G401 (cell line): ENCODE results near the gene UCP3. TPM values are rescaled to one million over a fixed set of nuclear protein-coding genes. Genes with fewer than 3 reads are reported as not detected.

Experiments
- DNase-seq: peaks from one replicate; pipeline ENCODE4 v3.0.0-alpha.2; 2015; ENCODE audit warnings: low spot score
- in situ Hi-C: cut with HindIII; loops from 2 replicates; pipeline ENCODE4 v1.10.0; 2016; ENCODE audit warnings: low sequenced_read_pairs, mixed read lengths
- total RNA-seq: library from RNA; depleted of rRNA; stranded (reverse); fragments of >200 nt; shearing (Covaris generic); gene quantifications from 2 replicates; pipeline ENCODE4 v1.2.3, GENCODE V29; 2014

UCP3 gene
- total RNA-seq, 1 experiment from 2014 or later: 0.17 TPM

GRCh38 chr11:74019104-74019738, 10.3 kb upstream of the UCP3 start:
- no peak for DNase-seq
- in situ Hi-C loops: no loop called here

DNA sequence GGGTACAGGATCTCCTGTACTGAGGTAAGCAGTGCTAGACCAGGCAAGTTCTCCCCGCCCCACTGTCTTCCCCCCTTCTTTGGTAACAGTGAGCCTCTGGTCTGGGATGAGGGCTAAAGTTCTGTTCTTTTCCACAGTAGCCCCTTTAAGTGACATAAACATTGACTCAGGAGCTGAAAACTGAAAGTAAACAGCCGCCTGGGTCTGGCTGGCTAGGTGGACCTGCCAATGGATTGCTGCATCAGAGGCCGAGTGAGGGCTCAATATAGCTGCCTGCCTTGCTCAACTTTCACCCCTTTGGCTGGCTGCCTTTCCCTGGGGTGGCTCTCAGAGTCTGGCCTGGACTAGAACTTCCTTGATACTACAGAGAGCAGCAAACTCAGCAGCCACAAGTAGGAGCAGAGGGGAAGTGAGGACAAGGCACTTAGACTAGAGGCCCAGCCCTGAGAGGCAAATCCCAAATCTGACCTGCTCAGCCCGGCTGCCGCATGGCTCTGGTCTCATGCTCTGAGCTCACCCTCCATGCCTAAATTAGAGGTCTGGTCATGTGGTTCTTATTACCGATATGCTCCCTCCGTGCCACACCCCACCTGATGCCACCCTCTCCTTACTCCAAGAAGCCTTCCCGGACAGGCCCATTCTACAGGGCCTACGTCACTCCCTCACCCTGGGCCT, 9.6 kb upstream of the UCP3 start:
- DNase-seq: peak; percentile 17
- in situ Hi-C loops: no loop called here

GRCh38 chr11:74017631-74018030, 8.7 kb upstream of the UCP3 start:
- DNase-seq: no peak
- in situ Hi-C loops: no loop called here

GRCh38 chr11:74015919-74016684, 7.2 kb upstream of the UCP3 start:
- DNase-seq: no peak
- in situ Hi-C loops: no loop called here

GRCh38 chr11:74014880-74015279, 6.0 kb upstream of the UCP3 start:
- in situ Hi-C loops: no loop called here
- DNase-seq: no peak

DNA sequence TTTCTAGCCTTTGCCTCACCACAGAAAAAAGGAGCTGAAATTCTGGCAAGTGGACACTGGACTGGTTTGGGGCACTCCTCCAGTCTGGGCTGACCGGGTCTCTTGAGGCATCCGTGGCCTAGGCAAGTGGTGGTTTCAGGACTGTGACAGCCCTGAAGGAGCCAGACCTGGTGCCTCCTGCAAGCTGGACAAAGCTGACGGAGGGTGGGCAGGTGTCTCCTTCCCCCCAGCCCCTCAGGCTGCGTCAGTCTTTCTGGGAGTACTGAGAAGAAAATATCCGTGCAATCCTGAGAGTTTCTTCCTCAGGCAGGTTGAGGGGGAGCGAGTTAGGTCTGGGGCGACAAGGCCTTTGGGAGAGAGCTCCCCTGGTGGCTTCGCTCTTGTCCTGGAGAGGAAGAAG, 4.3 kb upstream of the UCP3 start:
- in situ Hi-C loops: no loop called here
- no peak for DNase-seq

GRCh38 chr11:74012074-74012809, 3.4 kb upstream of the UCP3 start:
- in situ Hi-C loops: no loop called here
- no peak for DNase-seq

DNA sequence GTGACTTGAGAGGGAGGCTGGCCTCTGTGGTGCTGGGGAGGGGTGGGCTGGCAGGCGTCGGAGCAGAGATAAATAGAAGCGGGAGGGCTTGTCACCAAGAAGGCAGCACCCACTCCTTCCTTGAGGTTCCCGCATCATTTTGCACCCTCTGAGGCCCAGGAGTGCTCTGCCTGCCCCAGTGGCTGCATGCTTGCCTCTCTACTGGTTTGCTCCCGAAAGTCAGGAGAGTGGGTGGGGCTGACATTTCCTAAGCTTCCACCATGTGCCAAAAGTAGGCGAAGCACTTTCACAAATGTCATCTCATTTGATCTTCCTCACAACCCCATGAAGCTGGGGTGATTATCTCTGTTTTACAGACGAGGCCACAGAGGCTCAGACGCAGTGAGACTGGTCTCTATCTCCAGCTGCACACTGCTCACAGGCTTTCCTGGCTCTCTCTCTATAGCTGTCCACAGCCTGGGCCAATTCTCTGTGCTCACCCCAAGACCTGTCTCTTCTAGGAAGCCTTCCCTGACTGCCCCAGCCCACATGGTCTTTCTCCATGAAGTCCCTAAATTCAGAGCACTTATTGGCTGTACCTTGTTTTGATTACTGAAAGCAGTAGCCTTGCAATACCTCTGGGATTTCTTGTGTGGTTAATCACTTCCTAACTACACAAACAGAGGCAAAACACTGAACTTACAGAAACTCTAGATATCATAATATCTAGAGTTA, 2.6 kb upstream of the UCP3 start:
- DNase-seq: no peak
- in situ Hi-C loops: no loop called here

DNA sequence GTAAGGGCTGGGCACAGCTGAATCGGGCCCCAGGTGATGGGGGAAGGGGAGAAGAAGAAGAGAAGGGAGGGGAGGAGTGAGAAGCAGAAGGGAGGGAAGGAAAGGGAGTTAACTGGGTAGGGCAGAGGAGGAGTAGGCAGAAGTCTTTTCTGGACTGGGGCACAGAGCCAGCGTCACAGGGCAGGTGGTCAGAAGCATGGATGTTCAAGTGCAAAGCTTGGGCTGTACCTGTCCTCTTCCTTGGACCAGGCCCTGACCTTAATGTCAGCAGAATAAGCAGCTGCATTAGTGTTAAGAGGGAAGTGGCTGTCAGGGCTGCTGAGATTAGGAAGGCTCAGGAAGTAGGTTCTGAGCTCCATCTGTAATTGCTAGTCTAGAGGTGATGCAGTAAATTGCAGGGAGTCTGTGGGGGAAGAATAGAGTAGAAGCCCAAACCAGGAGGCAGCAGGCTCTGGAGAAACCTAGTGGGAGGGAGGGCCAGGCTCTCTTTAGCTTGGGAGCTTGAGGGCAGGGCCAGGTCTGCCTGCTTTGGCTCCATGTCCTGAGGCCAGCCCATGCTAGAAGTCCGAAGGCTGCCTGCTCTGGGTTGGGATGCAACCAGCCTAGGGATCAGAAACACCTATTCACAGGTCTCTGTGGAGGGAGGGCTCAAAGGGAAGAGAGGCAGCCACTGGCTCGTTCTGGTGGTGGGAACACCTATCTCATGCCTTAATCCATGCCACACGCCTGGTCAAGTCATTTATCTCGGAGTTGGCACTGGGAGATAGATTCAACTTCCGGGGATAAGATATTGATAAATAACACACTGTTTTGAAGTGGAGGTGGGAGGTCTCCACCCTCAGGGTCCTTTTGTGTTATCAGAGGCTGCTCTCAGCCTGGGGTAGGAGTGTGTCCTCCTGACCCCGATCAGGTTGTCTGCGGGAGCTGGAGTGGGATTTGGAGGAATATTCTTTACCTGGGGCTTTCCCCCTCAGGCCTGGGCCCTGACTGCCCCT, 1.7 kb upstream of the UCP3 start:
- no peak for DNase-seq
- in situ Hi-C loops: no loop called here

- DNase-seq: no peak
- in situ Hi-C loops: no loop called here
These were observed 905 bp upstream of the UCP3 start for GRCh38 chr11:74009675-74010305.

- in situ Hi-C loops: no loop called here
- DNase-seq: no peak
These were observed 304 bp upstream of the UCP3 start for GRCh38 chr11:74009230-74009547.

DNA sequence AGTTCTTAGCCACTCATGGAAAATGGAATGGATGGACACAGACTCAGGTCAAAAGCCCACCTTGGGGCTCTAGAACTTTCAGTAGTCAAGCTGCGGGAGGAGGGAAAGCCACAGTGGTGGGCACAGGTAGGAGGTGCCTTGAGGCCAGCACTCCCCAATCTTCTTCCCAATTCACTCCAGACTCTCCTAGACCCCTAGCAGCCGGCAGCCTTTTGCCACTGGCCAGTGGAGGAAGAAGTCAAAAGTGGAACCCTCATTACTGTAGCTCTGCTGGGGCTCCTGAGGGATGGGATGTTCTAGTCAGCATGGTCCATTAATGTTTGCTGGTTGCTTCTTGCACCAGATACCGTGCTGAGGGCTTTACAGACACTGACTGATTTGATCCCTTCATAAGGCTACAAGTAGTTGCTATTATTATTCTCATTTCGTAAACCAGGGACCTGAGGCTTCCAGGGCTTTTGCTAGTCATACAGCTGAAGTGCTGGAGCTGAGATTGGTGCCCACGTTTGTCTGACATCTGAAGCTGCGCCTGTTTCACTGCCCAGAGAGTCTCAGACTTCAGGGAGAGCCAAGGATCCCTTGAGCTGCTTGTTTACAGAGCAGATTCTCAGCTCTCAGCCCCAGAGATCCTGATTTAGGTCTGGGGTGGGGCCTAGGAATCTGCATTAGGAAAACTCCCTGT, 1.1 kb downstream of the UCP3 start:
- DNase-seq: no peak
- in situ Hi-C loops: no loop called here

- DNase-seq: no peak
- in situ Hi-C loops: no loop called here
These were observed 2.1 kb downstream of the UCP3 start for GRCh38 chr11:74006743-74007304.

DNA sequence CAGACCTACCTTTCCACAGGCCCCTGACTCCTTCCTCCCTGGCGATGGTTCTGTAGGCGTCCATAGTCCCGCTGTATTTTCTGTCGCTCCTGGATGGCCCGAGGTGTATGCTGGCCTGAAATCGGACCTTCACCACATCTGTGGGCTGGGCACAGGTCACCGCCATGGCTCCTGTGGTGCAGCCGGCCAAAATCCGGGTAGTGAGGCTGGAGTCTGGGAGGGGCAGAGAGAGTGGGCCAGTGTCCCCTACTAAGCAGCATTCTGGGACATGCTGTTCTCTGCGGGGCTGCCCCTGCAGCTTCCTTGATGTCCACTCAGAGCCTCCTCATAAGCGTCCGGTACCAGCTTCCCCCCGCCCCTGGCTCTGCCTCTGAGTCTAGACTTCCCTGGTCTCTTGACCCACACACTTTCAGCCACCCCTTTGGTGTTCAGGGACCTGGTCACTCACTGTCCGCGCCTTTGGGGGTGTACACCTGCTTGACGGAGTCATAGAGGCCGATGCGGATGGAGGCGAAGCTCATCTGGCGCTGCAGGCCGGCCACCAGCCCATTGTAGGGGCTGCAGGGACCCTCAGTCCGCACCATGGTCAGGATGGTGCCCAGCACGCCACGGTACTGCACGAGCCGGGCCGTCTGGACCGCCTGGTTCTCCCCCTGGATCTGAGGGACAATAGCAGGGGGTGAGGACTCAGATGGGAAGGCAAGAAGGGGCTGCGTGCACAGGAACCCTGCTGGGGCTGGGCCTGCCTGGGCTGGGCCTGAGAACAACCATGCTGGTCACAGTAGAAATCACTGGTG, 3.0 kb downstream of the UCP3 start:
- in situ Hi-C loops: no loop called here

DNA sequence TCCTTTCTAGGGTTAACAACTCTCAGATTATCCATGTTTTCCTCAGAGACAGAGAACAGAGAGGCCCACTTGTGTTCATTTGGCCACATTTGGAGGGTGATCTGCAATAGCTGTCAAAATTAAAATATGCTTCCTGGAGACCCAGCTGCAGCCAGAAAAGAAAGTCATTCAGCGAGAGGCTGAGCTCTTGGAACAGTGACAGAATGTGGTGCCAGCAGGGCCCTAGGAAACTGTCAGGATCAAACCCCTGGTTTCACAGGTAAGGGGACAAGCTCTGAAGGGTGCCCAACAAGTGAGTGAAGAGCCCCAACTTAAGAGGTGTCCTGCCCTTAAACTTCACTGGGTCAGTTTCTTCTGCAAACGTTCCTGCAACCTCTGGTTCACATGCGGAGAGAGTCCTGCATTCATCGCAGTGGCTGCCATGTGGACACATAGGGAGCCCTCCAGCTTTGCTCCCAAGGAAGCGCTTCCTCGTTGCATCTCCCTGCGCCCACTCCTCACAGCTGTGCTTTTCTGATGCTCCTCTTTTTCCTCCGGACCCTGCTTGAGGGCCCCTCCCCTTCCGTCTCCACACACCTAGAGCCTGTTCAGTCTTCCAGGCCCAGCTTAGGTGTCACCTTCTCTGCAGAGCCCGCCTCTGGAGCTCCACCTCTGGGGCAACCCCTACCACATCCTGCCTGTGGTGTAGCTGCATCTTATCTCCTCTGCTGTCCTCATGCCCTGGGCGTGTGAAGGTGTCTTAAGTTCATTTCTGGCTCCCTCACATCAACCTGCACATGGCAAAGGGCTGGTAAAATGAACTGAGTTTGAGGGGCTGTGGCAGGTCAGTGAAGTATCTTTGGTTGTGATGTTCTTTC, 3.9 kb downstream of the UCP3 start:
- no peak for DNase-seq
- in situ Hi-C loops: no loop called here

More for the DNA sequence above, 3.0 kb downstream of the UCP3 start:
- no peak for DNase-seq
